Measurements from ENCODE around the gene SGCD. TPM values are rescaled to one million over a fixed set of nuclear protein-coding genes. Genes with fewer than 3 reads are reported as not detected.

Gene SGCD
- polyA plus RNA-seq, 1 of the 3 experiments (the other 2 are of a cell fraction), result 0.87 TPM

GRCh38 chr5:156473269-156473908 is 146.4 kb downstream of the SGCD start:
- Histone ChIP-seq H3K9me2 (no peaks in the 10 kb centered on the region), H3K4me3 (ENCODE audit: low read depth in 2 of 2, low read length in 1 of 2) (no peak overlapping the region), H3K27me3 (ENCODE audit: insufficient read depth) (no peaks in the 10 kb centered on the region), H3F3A (replicated peaks; ENCODE audit: insufficient read depth) (no peaks in the 10 kb centered on the region), H3K36me3 (replicated peaks in 1 of 2; ENCODE audit: control insufficient read depth in 1 of 2, insufficient read depth in 2 of 2, low read length in 1 of 2) (no peaks in the 10 kb centered on the region), H3K4me1 (ENCODE audit: control insufficient read depth in 1 of 2, insufficient read depth in 2 of 2, low read depth in 1 of 2, low read length in 1 of 2) (peaks cover 0 to 3% of the 10 kb centered on the region in 2 experiments; a peak in 1 of 4 replicates), H2AFZ (ENCODE audit: low read depth) (no peak overlapping the region), H3K4me2 (no peak overlapping the region), H4K20me1 (ENCODE audit: insufficient read depth) (no peaks in the 10 kb centered on the region), H3K9me3 (no peaks in the 10 kb centered on the region), H3K79me2 (ENCODE audit: insufficient read depth) (no peaks in the 10 kb centered on the region), H3K9ac (no peak overlapping the region), H3K27ac (ENCODE audit: low read depth in 2 of 2, low read length in 1 of 2) (no peak overlapping the region)
- TF ChIP-seq ZBTB33 (IDR thresholded peaks at IDR 0.05; ENCODE audit: borderline replicate concordance, low read depth) (no peak), FOSL2 (IDR thresholded peaks at IDR 0.05; ENCODE audit: borderline replicate concordance, low read depth) (no peak), NFIC (IDR thresholded peaks at IDR 0.05; ENCODE audit: borderline replicate concordance) (no peak), RAD21 (IDR thresholded peaks at IDR 0.05; ENCODE audit: low read length) (no peak), FOXM1 (IDR thresholded peaks at IDR 0.05; ENCODE audit: low read depth) (no peak), NRF1 (IDR thresholded peaks at IDR 0.05; ENCODE audit: low read depth, low read length) (no peak), JUND (IDR thresholded peaks at IDR 0.05) (no peak), USF2 (IDR thresholded peaks at IDR 0.05; ENCODE audit: borderline replicate concordance, low read depth, low read length) (no peak), SIN3A (IDR thresholded peaks at IDR 0.05; ENCODE audit: borderline replicate concordance, low read depth, low read length) (no peak), CHD2 (IDR thresholded peaks at IDR 0.05; ENCODE audit: low read length, partially characterized antibody) (no peak)
- TF ChIP-seq, protein P1, sequence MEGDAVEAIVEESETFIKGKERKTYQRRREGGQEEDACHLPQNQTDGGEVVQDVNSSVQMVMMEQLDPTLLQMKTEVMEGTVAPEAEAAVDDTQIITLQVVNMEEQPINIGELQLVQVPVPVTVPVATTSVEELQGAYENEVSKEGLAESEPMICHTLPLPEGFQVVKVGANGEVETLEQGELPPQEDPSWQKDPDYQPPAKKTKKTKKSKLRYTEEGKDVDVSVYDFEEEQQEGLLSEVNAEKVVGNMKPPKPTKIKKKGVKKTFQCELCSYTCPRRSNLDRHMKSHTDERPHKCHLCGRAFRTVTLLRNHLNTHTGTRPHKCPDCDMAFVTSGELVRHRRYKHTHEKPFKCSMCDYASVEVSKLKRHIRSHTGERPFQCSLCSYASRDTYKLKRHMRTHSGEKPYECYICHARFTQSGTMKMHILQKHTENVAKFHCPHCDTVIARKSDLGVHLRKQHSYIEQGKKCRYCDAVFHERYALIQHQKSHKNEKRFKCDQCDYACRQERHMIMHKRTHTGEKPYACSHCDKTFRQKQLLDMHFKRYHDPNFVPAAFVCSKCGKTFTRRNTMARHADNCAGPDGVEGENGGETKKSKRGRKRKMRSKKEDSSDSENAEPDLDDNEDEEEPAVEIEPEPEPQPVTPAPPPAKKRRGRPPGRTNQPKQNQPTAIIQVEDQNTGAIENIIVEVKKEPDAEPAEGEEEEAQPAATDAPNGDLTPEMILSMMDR (IDR thresholded peaks at IDR 0.05), result no peak
- ChIA-PET POLR2A (no interaction called here), CTCF (no interaction called here)
- no peak for DNase-seq
- 26% methylated on average over 7 of the region's 7 CpGs for WGBS (ENCODE audit: low lambda C conversion rate)

GRCh38 chr5:156474251-156474650 is 147.3 kb downstream of the SGCD start:
- ChIA-PET CTCF (no interaction called here), POLR2A (no interaction called here)
- no peaks in the 10 kb centered on the region for H3K9me2 ChIP-seq
- no peak for TF ChIP-seq RCOR1 (IDR thresholded peaks at IDR 0.05; ENCODE audit: low read length)
- TF ChIP-seq, protein P2, sequence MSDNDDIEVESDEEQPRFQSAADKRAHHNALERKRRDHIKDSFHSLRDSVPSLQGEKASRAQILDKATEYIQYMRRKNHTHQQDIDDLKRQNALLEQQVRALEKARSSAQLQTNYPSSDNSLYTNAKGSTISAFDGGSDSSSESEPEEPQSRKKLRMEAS (IDR thresholded peaks at IDR 0.05; ENCODE audit: low read depth), result no peak
- TF ChIP-seq TAF1 (IDR thresholded peaks at IDR 0.05; ENCODE audit: borderline replicate concordance, low read depth, low read length), result no peak
- no peak for TF ChIP-seq RXRA (IDR thresholded peaks at IDR 0.05; ENCODE audit: borderline replicate concordance, low read depth)
- TF ChIP-seq FOXJ3 (CRISPR knock-in tag; IDR thresholded peaks at IDR 0.05), result no peak
- TF ChIP-seq, protein P3, sequence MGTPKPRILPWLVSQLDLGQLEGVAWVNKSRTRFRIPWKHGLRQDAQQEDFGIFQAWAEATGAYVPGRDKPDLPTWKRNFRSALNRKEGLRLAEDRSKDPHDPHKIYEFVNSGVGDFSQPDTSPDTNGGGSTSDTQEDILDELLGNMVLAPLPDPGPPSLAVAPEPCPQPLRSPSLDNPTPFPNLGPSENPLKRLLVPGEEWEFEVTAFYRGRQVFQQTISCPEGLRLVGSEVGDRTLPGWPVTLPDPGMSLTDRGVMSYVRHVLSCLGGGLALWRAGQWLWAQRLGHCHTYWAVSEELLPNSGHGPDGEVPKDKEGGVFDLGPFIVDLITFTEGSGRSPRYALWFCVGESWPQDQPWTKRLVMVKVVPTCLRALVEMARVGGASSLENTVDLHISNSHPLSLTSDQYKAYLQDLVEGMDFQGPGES (IDR thresholded peaks at IDR 0.05; ENCODE audit: low read depth, low read length), result no peak
- no peak overlapping the region for H3K27ac ChIP-seq (ENCODE audit: low read depth in 2 of 2, low read length in 1 of 2)
- no peaks in the 10 kb centered on the region for H3K79me2 ChIP-seq (ENCODE audit: insufficient read depth)
- no peaks in the 10 kb centered on the region for H3F3A ChIP-seq (replicated peaks; ENCODE audit: insufficient read depth)
- no peak for DNase-seq
- no peaks in the 10 kb centered on the region for H4K20me1 ChIP-seq (ENCODE audit: insufficient read depth)
- peaks cover 0 to 3% of the 10 kb centered on the region in 2 experiments; a peak in 1 of 4 replicates for H3K4me1 ChIP-seq (ENCODE audit: control insufficient read depth in 1 of 2, insufficient read depth in 2 of 2, low read depth in 1 of 2, low read length in 1 of 2)
- H3K4me3 ChIP-seq (ENCODE audit: low read depth in 2 of 2, low read length in 1 of 2), result no peak overlapping the region
- no peaks in the 10 kb centered on the region for H3K36me3 ChIP-seq (replicated peaks in 1 of 2; ENCODE audit: control insufficient read depth in 1 of 2, insufficient read depth in 2 of 2, low read length in 1 of 2)
- H3K27me3 ChIP-seq (ENCODE audit: insufficient read depth), result no peaks in the 10 kb centered on the region
- 75% methylated on average over 4 of the region's 5 CpGs for WGBS (ENCODE audit: low lambda C conversion rate)
- no peak overlapping the region for H3K9ac ChIP-seq
- H2AFZ ChIP-seq (ENCODE audit: low read depth), result no peak overlapping the region
- no peaks in the 10 kb centered on the region for H3K9me3 ChIP-seq
- H3K4me2 ChIP-seq, result no peak overlapping the region

Data from SK-N-SH (cell line).